HepG2 (cell line): ENCODE results near the gene P2RX3.

Experiments
- ETV6 ChIP-seq: sonication (generic); formaldehyde crosslinking; conservative IDR thresholded peaks from 2 replicates; pipeline ENCODE4 v1.4.0; 2020; ENCODE audit warnings: missing genetic modification reagents
- FIP1L1 ChIP-seq: fragments of 200-400 bp; formaldehyde crosslinking; IDR thresholded peaks from 2 replicates; pipeline ENCODE4 v1.6.1; 2018; ENCODE audit warnings: low read depth, mild to moderate bottlenecking, low read length, moderate library complexity, borderline replicate concordance; ENCODE audit not compliant: insufficient read depth
- GZF1 ChIP-seq: sonication (generic); formaldehyde crosslinking; IDR thresholded peaks from 2 replicates; pipeline ENCODE4 v1.5.1; 2020; ENCODE audit warnings: mild to moderate bottlenecking, missing genetic modification reagents
- HDAC1 ChIP-seq: sonication (generic); formaldehyde crosslinking; IDR thresholded peaks from 2 replicates; pipeline ENCODE4 v1.5.1; 2020; ENCODE audit warnings: mild to moderate bottlenecking, missing genetic modification reagents
- HNF4G ChIP-seq, 2 experiments: sonication (generic) in 1 of 2; formaldehyde crosslinking in 1 of 2; IDR thresholded peaks; 2 replicates each; pipeline versions ENCODE4 v1.4.0 to v1.6.1; 2011 to 2020; ENCODE audit warnings: borderline replicate concordance in 2 of 2, low read depth in 2 of 2, mild to moderate bottlenecking in 2 of 2, low read length in 1 of 2, missing genetic modification reagents in 1 of 2, moderate library complexity in 1 of 2
- MYC ChIP-seq: sonication (generic); formaldehyde crosslinking; IDR thresholded peaks from 2 replicates; pipeline ENCODE4 v1.9.0; 2021; ENCODE audit warnings: missing genetic modification reagents, borderline replicate concordance
- NFIB ChIP-seq: sonication (generic); formaldehyde crosslinking; IDR thresholded peaks from 2 replicates; pipeline ENCODE4 v1.9.0; 2021; ENCODE audit warnings: missing genetic modification reagents, mild to moderate bottlenecking, borderline replicate concordance
- POLR2A ChIP-seq, 2 experiments: IDR thresholded peaks; 2 replicates each; pipeline ENCODE4 v1.6.1; 2011; ENCODE audit warnings: low read depth in 2 of 2, low read length in 2 of 2, mild to moderate bottlenecking in 1 of 2, moderate library complexity in 1 of 2; ENCODE audit not compliant: insufficient read depth in 1 of 2
- SATB2 ChIP-seq: sonication (generic); formaldehyde crosslinking; IDR thresholded peaks from 2 replicates; pipeline ENCODE4 v1.5.0; 2020; ENCODE audit warnings: missing genetic modification reagents
- ZNF790 ChIP-seq: sonication (generic); formaldehyde crosslinking; IDR thresholded peaks from 2 replicates; pipeline ENCODE4 v1.8.0; 2022; ENCODE audit warnings: missing genetic modification reagents, mild to moderate bottlenecking, borderline replicate concordance
- TF ChIP-seq, protein P1 (sequence below): sonication (generic); formaldehyde crosslinking; IDR thresholded peaks from 2 replicates; pipeline ENCODE4 v1.5.0; 2020; ENCODE audit warnings: mild to moderate bottlenecking, missing genetic modification reagents, moderate library complexity

DNA sequence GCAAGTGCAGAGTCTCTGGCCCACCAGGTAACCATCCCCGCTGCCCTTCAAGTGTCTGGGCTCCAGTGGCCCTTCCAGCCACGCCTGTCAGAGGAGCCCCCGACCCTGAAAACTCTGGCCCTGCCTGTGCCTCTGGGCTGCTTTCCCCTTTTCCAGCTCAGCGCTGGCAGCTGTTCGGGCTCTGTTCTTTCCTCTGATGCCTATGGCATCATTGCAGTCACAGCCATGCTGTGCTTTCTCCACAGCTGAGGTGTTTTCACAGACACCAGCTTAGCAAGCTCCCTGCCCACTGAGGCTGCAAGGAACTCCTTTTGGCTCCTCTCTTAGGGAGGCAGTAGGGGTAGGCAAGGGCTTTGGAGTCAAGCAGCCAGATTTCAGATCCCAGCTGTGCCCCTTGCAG lies 21.2 kb downstream of the P2RX3 start:
- no peak for TF ChIP-seq POLR2A (IDR thresholded peaks at IDR 0.05; ENCODE audit: insufficient read depth in 1 of 2, low read depth in 2 of 2, low read length in 2 of 2)
- no peak for TF ChIP-seq HDAC1
- TF ChIP-seq, protein P1, sequence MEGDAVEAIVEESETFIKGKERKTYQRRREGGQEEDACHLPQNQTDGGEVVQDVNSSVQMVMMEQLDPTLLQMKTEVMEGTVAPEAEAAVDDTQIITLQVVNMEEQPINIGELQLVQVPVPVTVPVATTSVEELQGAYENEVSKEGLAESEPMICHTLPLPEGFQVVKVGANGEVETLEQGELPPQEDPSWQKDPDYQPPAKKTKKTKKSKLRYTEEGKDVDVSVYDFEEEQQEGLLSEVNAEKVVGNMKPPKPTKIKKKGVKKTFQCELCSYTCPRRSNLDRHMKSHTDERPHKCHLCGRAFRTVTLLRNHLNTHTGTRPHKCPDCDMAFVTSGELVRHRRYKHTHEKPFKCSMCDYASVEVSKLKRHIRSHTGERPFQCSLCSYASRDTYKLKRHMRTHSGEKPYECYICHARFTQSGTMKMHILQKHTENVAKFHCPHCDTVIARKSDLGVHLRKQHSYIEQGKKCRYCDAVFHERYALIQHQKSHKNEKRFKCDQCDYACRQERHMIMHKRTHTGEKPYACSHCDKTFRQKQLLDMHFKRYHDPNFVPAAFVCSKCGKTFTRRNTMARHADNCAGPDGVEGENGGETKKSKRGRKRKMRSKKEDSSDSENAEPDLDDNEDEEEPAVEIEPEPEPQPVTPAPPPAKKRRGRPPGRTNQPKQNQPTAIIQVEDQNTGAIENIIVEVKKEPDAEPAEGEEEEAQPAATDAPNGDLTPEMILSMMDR: no peak
- TF ChIP-seq SATB2: no peak
- no peak for TF ChIP-seq NFIB (CRISPR knock-in tag)
- TF ChIP-seq HNF4G (IDR thresholded peaks at IDR 0.05; ENCODE audit: borderline replicate concordance, low read depth, low read length): no peak
- TF ChIP-seq HNF4G (CRISPR knock-in tag; IDR thresholded peaks at IDR 0.05; ENCODE audit: borderline replicate concordance, low read depth): no peak
- TF ChIP-seq FIP1L1: no peak
- TF ChIP-seq ETV6 (CRISPR knock-in tag): no peak
- no peak for TF ChIP-seq ZNF790
- TF ChIP-seq MYC (CRISPR knock-in tag): no peak
- no peak for TF ChIP-seq GZF1 (CRISPR knock-in tag)
